Neural cell (in vitro differentiated cells): Measurements from ENCODE around the gene PLXNB1. TPM values are rescaled to one million over a fixed set of nuclear protein-coding genes. Genes with fewer than 3 reads are reported as not detected.

Experiments used
- H2AFZ ChIP-seq: fragments of 200-600, 300-800 bp; sonication (generic), shearing (Covaris generic); 2 replicates; pipeline ENCODE4 v1.6.0; 2014; ENCODE audit warnings: low read depth, mild to moderate bottlenecking, antibody characterized with exemption, low read length, moderate library complexity
- H3F3A ChIP-seq: fragments of 200-600 bp; shearing (Covaris generic); 2 replicates; pipeline ENCODE4 v1.6.1; 2016; ENCODE audit warnings: mild to moderate bottlenecking, moderate library complexity, mixed read lengths, antibody characterized with exemption, low read length; ENCODE audit not compliant: insufficient read depth, poor library complexity, severe bottlenecking
- H3K27ac ChIP-seq: fragments of 200-600, 300-800 bp; sonication (generic), shearing (Covaris generic); 2 replicates; pipeline ENCODE4 v1.5.1; 2014; ENCODE audit warnings: mild to moderate bottlenecking, low read length, moderate library complexity
- H3K27me3 ChIP-seq: fragments of 300-800, 200-600 bp; sonication (generic), shearing (Covaris generic); 2 replicates; pipeline ENCODE4 v1.6.0; 2014; ENCODE audit warnings: mild to moderate bottlenecking, low read depth, low read length, moderate library complexity; ENCODE audit not compliant: insufficient read depth
- H3K36me3 ChIP-seq: fragments of 300-800, 200-600 bp; sonication (generic), shearing (Covaris generic); 2 replicates; pipeline ENCODE4 v1.5.1; 2014; ENCODE audit warnings: mild to moderate bottlenecking, antibody characterized with exemption, low read length, moderate library complexity; ENCODE audit not compliant: insufficient read depth
- H3K4me2 ChIP-seq: fragments of 300-800, 200-600 bp; sonication (generic), shearing (Covaris generic); 2 replicates; pipeline ENCODE4 v1.6.0; 2014; ENCODE audit warnings: mild to moderate bottlenecking, low read length
- H3K4me3 ChIP-seq: fragments of 300-800, 200-600 bp; sonication (generic), shearing (Covaris generic); 2 replicates; pipeline ENCODE4 v1.5.1; 2014; ENCODE audit warnings: mild to moderate bottlenecking, low read length, moderate library complexity
- H3K79me2 ChIP-seq: fragments of 200-600 bp; shearing (Covaris generic); replicated peaks from 2 replicates; pipeline ENCODE4 v1.6.0; 2014; ENCODE audit warnings: mild to moderate bottlenecking, low read length, moderate library complexity; ENCODE audit not compliant: insufficient read depth
- H3K9ac ChIP-seq: fragments of 300-800, 200-600 bp; sonication (generic), shearing (Covaris generic); 2 replicates; pipeline ENCODE4 v1.6.1; 2016; ENCODE audit warnings: mild to moderate bottlenecking, low read length, mixed read lengths
- H3K9me2 ChIP-seq: fragments of 200-600 bp; shearing (Covaris generic); 2 replicates; pipeline ENCODE4 v1.6.1; 2016; ENCODE audit warnings: mild to moderate bottlenecking, low read length, mixed read lengths; ENCODE audit not compliant: insufficient read depth
- H3K9me3 ChIP-seq: fragments of 200-600, 300-800 bp; sonication (generic), shearing (Covaris generic); 2 replicates; pipeline ENCODE4 v1.6.1; 2016; ENCODE audit warnings: mild to moderate bottlenecking, mixed run types, low read length, moderate library complexity, mixed read lengths
- H4K20me1 ChIP-seq: fragments of 200-600 bp; shearing (Covaris generic); 2 replicates; pipeline ENCODE4 v1.6.1; 2016; ENCODE audit warnings: mild to moderate bottlenecking, mixed run types; ENCODE audit not compliant: insufficient read depth
- CTCF ChIP-seq: fragments of 450-650 bp; IDR thresholded peaks from 2 replicates; pipeline ENCODE4 v1.5.1; 2014; ENCODE audit warnings: antibody characterized with exemption, mild to moderate bottlenecking, moderate library complexity; ENCODE audit not compliant: poor library complexity, severe bottlenecking
- EP300 ChIP-seq: fragments of 450-650 bp; conservative IDR thresholded peaks from 2 replicates; pipeline ENCODE4 v1.6.1; 2014; ENCODE audit warnings: antibody characterized with exemption, mild to moderate bottlenecking, moderate library complexity; ENCODE audit not compliant: poor library complexity, severe bottlenecking
- EZH2 ChIP-seq: fragments of 200-600, 300-800 bp; shearing (Covaris generic), sonication (generic); IDR thresholded peaks from 2 replicates; pipeline ENCODE4 v1.6.1; 2014; ENCODE audit warnings: antibody characterized with exemption, low read length, borderline replicate concordance, mild to moderate bottlenecking; ENCODE audit not compliant: insufficient read depth, poor library complexity, severe bottlenecking
- MXI1 ChIP-seq: fragments of 450-650 bp; conservative IDR thresholded peaks from 2 replicates; pipeline ENCODE4 v1.6.1; 2014; ENCODE audit warnings: antibody characterized with exemption, mild to moderate bottlenecking; ENCODE audit not compliant: poor library complexity, severe bottlenecking
- POLR2AphosphoS5 ChIP-seq: IDR thresholded peaks from 2 replicates; pipeline ENCODE4 v1.6.1; 2012
- RAD21 ChIP-seq: fragments of 450-650 bp; conservative IDR thresholded peaks from 2 replicates; pipeline ENCODE4 v1.6.1; 2014; ENCODE audit warnings: antibody characterized with exemption, mild to moderate bottlenecking, moderate library complexity
- REST ChIP-seq: IDR thresholded peaks from 2 replicates; pipeline ENCODE4 v1.6.1; 2012; ENCODE audit warnings: borderline replicate concordance
- SMC3 ChIP-seq: fragments of 450-650 bp; conservative IDR thresholded peaks from 2 replicates; pipeline ENCODE4 v1.6.1; 2014; ENCODE audit warnings: antibody characterized with exemption, mild to moderate bottlenecking, moderate library complexity; ENCODE audit not compliant: poor library complexity
- TAF1 ChIP-seq: IDR thresholded peaks from 2 replicates; pipeline ENCODE4 v1.6.1; 2012; ENCODE audit warnings: low read depth
- polyA plus RNA-seq: library from polyadenylated mRNA; depleted of rRNA; stranded (reverse); fragments of >200 nt; gene quantifications from 2 replicates; pipeline ENCODE4 v1.2.3, GENCODE V29; 2014

Gene PLXNB1
- polyA plus RNA-seq, 1 donor from 2014 or later, result 134 TPM

- H3F3A ChIP-seq, result no peaks in the 10 kb centered on the region
- no peak overlapping the region for H3K9ac ChIP-seq
- no peak overlapping the region for H3K4me3 ChIP-seq
- H3K9me2 ChIP-seq, result no peaks in the 10 kb centered on the region
- no peak overlapping the region for H2AFZ ChIP-seq
- no peak overlapping the region for H3K4me2 ChIP-seq
- H4K20me1 ChIP-seq, result no peaks in the 10 kb centered on the region
- TF ChIP-seq EP300, result no peak
- TF ChIP-seq TAF1, result no peak
- no peak for TF ChIP-seq POLR2AphosphoS5
- no peak for TF ChIP-seq REST
- TF ChIP-seq MXI1, result no peak
- no peak for TF ChIP-seq EZH2
- TF ChIP-seq SMC3, result no peak
- TF ChIP-seq CTCF, result no peak
- TF ChIP-seq RAD21, result no peak
- H3K27ac ChIP-seq, result no peak overlapping the region
- H3K27me3 ChIP-seq, result no peaks in the 10 kb centered on the region
- peaks cover 10% of the 10 kb centered on the region for H3K79me2 ChIP-seq
- H3K9me3 ChIP-seq, result no peaks in the 10 kb centered on the region
- no peaks in the 10 kb centered on the region for H3K36me3 ChIP-seq
These were observed 4.8 kb upstream of the PLXNB1 start for GRCh38 chr3:48434591-48435222.

- peaks cover 14% of the 10 kb centered on the region for H3K79me2 ChIP-seq
- TF ChIP-seq EZH2 (no peak), MXI1 (no peak), RAD21 (no peak), CTCF (no peak), POLR2AphosphoS5 (no peak), EP300 (no peak), REST (no peak), TAF1 (no peak), SMC3 (no peak)
- H3K9me3 ChIP-seq, result no peaks in the 10 kb centered on the region
- no peaks in the 10 kb centered on the region for H3F3A ChIP-seq
- no peaks in the 10 kb centered on the region for H4K20me1 ChIP-seq
- no peaks in the 10 kb centered on the region for H3K36me3 ChIP-seq
- no peaks in the 10 kb centered on the region for H3K27me3 ChIP-seq
- no peaks in the 10 kb centered on the region for H3K9me2 ChIP-seq
- no peak overlapping the region for H3K9ac ChIP-seq
- H3K27ac ChIP-seq, result no peak overlapping the region
- no peak overlapping the region for H3K4me3 ChIP-seq
- no peak overlapping the region for H2AFZ ChIP-seq
- H3K4me2 ChIP-seq, result no peak overlapping the region
These were observed 3.7 kb upstream of the PLXNB1 start for GRCh38 chr3:48433472-48434118.
